GM21576 (cell line): Measurements from ENCODE around the gene NLRP1.

Source experiments
- ATAC-seq: cut with Tn5 transposase; IDR thresholded peaks from one replicate; pipeline ENCODE4 v1.9.1; 2021; ENCODE audit warnings: mild to moderate bottlenecking, moderate library complexity; ENCODE audit not compliant: unreplicated experiment

NLRP1 gene

DNA sequence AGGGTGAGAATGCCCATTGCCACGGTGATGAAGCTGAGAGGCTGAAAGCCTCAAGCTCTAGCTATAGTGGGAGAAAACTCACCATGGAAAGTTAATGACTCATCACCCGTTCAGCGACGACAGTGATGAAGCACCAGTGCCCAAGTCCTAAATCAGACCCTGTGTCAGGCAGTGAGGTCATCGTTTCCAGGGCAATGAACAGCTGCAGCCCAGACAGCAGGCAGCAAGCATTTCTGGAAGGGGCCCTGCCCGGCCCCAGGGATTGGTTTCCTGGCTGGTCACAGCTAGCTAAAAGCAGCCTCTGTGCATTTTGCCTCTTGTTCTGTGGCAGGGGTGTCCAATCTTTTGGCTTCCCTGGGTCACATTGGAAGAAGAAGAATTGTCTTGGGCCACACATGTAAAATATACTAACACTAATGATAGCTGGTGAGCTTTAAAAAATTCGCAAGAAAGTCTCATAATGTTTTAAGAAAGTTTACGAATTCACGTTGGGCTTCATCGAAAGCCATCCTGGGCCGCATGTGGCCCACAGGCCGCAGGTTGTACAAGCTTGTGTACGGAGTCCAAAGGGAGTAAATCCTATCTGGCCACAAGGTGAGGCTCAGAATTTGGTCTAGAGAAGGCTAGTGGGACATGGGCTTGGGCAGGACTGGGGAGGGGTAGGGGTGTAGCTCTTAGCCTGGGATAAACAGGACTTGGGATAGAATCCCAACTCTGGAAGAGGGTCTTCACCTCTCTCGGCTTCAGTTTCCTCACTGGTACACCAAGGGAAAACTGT, 57.3 kb downstream of the NLRP1 start:
- ATAC-seq = no peak

DNA sequence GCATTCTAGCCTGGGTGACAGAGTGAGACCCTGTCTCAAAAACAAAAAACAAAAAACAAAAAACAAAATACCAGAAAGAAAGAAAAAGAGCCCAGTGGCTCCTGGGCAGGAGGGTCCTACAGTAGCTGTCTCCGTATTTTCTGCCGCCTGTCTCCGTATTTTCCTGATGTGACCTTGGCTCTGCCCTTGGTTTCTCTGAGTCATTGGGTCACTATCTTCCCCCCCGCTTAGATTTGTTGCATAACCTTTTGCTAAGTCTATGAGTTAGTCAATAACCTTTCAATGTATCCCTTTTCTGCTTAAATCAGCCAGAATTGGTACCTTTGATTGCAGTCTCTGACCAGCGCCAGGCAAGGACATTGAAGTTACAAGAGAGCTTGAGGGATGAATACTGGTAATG, 61.1 kb downstream of the NLRP1 start:
- no peak for ATAC-seq

DNA sequence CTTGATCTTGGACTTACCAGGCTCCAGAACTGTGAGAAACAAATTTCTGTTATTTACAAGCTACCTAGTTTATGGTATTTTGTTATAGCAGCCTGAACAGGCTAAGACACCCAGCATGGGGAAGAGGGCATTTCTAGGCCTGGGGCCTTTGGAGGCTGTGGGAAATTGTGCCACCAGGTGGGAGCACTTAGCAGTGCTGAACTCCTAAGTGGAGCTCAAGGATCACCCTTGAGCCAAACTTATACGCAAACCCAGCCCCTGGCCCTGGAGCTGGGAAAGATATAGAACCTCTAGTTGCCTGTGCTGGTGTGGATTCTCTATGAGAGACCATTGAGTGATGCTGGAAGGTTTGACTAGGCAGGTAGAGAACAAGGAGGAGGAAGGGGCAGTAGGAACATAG, 61.8 kb downstream of the NLRP1 start:
- no peak for ATAC-seq

GRCh38 chr17:5516060-5516792, 68.1 kb downstream of the NLRP1 start:
- no peak for ATAC-seq

- no peak for ATAC-seq
These were observed 69.3 kb downstream of the NLRP1 start for GRCh38 chr17:5514976-5515375.

GRCh38 chr17:5513628-5514027, 70.7 kb downstream of the NLRP1 start:
- no peak for ATAC-seq

- ATAC-seq = no peak
These were observed 72.7 kb downstream of the NLRP1 start for GRCh38 chr17:5511401-5512225.

DNA sequence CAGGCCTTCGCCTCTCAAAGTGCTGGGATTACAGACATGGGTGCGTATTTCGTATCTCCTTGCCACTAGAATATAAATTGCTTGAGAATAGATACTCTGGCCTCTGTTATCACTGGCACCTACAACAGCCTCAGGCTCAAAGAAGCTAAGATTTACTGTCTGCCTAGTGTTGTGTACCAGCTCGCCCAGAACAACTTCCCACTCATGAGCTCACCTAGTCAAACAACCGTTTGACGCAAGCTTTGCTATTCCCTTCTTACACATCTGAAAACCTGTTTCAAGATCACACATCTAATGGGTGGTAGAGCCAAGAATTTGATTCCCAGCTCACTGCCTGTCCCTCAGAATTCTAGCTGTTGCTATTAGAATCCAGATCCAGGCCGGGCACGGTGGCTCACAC, 73.5 kb downstream of the NLRP1 start:
- no peak for ATAC-seq

GRCh38 chr17:5509482-5509881, 74.8 kb downstream of the NLRP1 start:
- no peak for ATAC-seq

DNA sequence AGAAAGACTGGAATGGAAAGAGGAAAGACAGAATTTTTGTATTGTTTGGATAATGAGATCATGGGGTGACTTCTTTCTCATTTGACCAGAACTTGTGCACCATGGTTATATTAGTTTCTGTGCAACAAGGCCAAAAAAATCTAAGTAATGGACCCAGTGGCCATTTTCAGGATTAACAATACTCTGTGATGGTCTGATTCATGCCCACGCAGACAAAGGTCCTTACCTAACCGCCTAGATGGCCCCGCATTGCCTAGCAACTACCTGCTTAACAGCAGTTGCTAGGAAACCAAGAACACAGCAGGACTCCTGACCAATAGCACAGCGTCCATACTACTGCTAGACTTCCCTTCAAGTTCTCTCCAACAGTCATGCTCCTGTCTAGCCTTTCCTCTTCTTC, 75.5 kb downstream of the NLRP1 start:
- ATAC-seq = no peak

DNA sequence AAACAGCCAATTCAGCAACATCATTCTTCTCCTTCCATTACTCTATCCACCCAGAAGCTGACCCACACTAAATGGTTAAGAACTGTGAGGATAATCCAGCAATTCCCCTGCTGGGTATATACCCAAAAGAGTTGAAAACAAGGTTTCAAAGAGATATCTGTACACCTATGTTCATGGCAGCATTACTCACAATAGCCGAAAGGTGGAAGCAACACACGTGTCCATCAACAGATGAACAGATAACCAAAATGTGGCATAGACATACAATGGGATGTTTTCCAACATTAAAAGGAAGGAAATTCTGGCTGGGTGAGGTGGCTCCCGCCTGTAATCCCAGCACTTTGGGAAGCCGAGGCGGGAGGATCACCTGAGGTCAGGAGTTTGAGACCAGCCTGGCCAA, 78.0 kb downstream of the NLRP1 start:
- ATAC-seq = no peak

GRCh38 chr17:5502552-5502951, 81.8 kb downstream of the NLRP1 start:
- ATAC-seq = no peak

- no peak for ATAC-seq
These were observed 82.6 kb downstream of the NLRP1 start for GRCh38 chr17:5501685-5502084.

GRCh38 chr17:5500589-5501391, 83.5 kb downstream of the NLRP1 start:
- no peak for ATAC-seq

DNA sequence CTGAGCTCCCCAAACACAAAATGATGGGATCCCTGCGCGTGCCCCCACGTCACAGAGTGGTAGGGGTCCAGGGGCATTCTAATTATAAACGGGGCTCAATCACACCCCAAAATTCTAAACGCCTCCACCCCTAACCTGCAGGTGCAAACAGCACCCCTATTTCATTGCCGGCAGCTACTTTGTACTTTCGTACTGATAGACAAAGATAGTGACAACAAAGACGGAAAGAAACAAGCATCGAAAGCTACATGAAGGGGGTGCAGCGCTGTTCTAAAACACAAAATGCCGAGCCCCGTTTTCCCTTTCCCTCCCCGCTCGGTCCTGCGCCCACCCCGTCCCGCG, 84.1 kb downstream of the NLRP1 start:
- ATAC-seq = no peak

- no peak for ATAC-seq
These were observed 84.7 kb downstream of the NLRP1 start for GRCh38 chr17:5499476-5500231.

DNA sequence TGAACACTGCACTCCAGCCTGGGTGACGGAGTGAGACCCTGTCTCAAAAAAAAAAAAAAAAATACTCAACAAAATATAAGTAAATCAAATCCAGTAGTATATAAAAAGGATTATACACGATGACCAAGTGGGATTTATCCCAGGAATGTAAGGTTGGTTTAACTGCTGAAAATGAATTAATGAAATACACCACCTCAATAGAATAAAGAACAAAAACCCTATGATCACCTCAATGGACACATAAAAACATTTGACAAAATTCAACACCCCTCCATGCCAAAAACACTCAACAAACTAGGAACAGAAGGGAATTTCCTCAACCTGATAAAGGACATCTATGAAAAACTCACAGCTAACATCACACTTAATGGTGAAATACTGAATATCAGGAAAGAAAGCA, 91.3 kb downstream of the NLRP1 start:
- ATAC-seq = no peak

DNA sequence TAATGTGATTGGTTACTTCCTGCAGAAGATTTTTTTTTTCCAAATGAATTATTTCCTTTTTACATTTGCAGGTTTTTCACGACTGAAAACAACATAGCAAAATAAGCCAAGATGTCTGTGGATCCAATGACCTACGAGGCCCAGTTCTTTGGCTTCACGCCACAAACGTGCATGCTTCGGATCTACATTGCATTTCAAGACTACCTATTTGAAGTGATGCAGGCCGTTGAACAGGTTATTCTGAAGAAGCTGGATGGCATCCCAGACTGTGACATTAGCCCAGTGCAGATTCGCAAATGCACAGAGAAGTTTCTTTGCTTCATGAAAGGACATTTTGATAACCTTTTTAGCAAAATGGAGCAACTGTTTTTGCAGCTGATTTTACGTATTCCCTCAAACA, 95.6 kb downstream of the NLRP1 start:
- no peak for ATAC-seq

DNA sequence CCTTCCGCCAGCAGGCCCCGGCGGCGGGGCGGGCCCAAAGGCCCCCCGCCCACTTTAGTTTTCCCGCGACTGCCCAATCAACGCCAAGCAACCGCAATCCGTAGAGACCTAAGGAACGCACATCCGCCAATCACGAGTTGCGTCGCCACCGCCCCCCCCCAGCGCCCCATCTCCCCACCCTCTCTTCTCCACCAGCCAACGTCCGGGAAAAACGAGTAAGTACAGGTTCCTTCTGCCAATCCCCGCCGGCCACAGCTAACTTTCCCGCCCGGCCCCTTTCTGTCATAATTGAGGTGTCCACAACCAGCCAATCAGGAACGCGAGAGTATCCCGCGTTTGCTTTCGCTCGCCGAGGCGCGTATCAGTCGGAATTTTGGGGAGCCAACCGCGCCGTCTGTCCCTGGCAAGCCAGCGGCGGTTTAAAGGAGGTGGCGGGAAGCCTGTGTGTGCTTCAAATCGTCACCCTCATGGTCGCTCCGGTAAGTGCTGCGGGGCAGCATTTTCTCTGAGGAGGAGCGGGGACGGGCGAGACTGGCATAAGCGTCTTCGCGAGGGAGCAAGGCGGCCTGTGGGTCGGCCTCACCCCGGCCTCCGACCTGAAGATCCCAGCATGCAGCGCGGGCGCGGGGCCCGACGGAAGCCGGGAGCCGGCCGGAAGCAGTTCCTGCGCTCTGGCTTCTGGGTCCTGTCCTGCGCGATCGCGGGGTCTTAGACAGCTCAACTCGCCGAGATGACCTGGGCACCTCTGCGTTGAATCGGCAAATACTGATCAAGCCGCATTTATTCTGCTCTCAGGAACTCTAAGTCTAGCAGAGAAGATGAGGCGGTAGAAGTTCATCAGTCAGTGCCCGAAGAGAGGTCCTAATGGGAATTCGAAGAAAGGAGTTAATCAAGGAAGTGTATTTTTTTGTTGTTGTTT, 97.8 kb downstream of the NLRP1 start, which contains the start of gene MIS12:
Gene MIS12, plus strand, starts transcription at position 361 of the 919 bp plus-strand sequence. CDS start 2,297 bp downstream, outside the sequence.
- ATAC-seq = peak; percentile 80
